GM21423 (cell line): ENCODE measurements around the gene ARHGEF17.
A peak's percentile ranks its signal among the peaks of the same experiment; 100 is the strongest.

ENCODE experiments used
- ATAC-seq: cut with Tn5 transposase; IDR thresholded peaks from one replicate; pipeline ENCODE4 v1.9.1; 2021; ENCODE audit warnings: mild to moderate bottlenecking, moderate library complexity; ENCODE audit not compliant: unreplicated experiment

ARHGEF17 gene

GRCh38 chr11:73350908-73351636 is 43.0 kb downstream of the ARHGEF17 start:
- no peak for ATAC-seq

- ATAC-seq = no peak
Measured at GRCh38 chr11:73353422-73353821, 45.3 kb downstream of the ARHGEF17 start.

GRCh38 chr11:73355109-73355508 is 47.0 kb downstream of the ARHGEF17 start:
- no peak for ATAC-seq

GRCh38 chr11:73356979-73357860 is 49.1 kb downstream of the ARHGEF17 start:
- ATAC-seq = no peak

GRCh38 chr11:73358071-73358470 is 50.0 kb downstream of the ARHGEF17 start:
- ATAC-seq = no peak

GRCh38 chr11:73359341-73359740 is 51.3 kb downstream of the ARHGEF17 start:
- no peak for ATAC-seq

GRCh38 chr11:73359930-73360742 is 52.1 kb downstream of the ARHGEF17 start:
- no peak for ATAC-seq

- no peak for ATAC-seq
Measured at GRCh38 chr11:73360743-73361369, 52.8 kb downstream of the ARHGEF17 start.

GRCh38 chr11:73361953-73362776 is 54.1 kb downstream of the ARHGEF17 start:
- ATAC-seq = no peak

GRCh38 chr11:73363147-73363546 is 55.1 kb downstream of the ARHGEF17 start:
- no peak for ATAC-seq

GRCh38 chr11:73365352-73366264 is 57.5 kb downstream of the ARHGEF17 start:
- ATAC-seq = no peak

GRCh38 chr11:73366265-73366610 is 58.2 kb downstream of the ARHGEF17 start:
- no peak for ATAC-seq

- ATAC-seq = no peak
Measured at GRCh38 chr11:73366953-73367352, 58.9 kb downstream of the ARHGEF17 start.

- ATAC-seq = no peak
Measured at GRCh38 chr11:73367482-73368024, 59.5 kb downstream of the ARHGEF17 start.

GRCh38 chr11:73372375-73372993 is 64.4 kb downstream of the ARHGEF17 start:
- ATAC-seq = no peak

GRCh38 chr11:73374151-73374550 is 66.1 kb downstream of the ARHGEF17 start:
- ATAC-seq = no peak

GRCh38 chr11:73375830-73376159 is 67.7 kb downstream of the ARHGEF17 start:
- ATAC-seq = no peak

GRCh38 chr11:73376160-73376802 is 68.2 kb downstream of the ARHGEF17 start, which contains the start of gene RELT:
Gene RELT (plus strand): TSS chr11:73376399. CDS start chr11:73389137, 12,738 bp downstream.
- ATAC-seq = peak; percentile 76
